DMS79 (cell line): Measurements from ENCODE around the gene ZNF365.
"Not testable (repeated sequence)": the region's sequence is repeated elsewhere in the genome, so short reads cannot be mapped to it uniquely, and the experiment has no call there.

Experiments
- DNase-seq: peaks from one replicate; lab custom pipeline; 2025; lab: John Stamatoyannopoulos, UW

ZNF365 gene, protein sequence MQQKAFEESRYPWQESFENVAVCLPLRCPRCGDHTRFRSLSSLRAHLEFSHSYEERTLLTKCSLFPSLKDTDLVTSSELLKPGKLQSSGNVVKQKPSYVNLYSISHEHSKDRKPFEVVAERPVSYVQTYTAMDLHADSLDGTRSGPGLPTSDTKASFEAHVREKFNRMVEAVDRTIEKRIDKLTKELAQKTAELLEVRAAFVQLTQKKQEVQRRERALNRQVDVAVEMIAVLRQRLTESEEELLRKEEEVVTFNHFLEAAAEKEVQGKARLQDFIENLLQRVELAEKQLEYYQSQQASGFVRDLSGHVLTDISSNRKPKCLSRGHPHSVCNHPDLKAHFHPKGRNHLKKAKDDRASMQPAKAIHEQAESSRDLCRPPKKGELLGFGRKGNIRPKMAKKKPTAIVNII

DNA sequence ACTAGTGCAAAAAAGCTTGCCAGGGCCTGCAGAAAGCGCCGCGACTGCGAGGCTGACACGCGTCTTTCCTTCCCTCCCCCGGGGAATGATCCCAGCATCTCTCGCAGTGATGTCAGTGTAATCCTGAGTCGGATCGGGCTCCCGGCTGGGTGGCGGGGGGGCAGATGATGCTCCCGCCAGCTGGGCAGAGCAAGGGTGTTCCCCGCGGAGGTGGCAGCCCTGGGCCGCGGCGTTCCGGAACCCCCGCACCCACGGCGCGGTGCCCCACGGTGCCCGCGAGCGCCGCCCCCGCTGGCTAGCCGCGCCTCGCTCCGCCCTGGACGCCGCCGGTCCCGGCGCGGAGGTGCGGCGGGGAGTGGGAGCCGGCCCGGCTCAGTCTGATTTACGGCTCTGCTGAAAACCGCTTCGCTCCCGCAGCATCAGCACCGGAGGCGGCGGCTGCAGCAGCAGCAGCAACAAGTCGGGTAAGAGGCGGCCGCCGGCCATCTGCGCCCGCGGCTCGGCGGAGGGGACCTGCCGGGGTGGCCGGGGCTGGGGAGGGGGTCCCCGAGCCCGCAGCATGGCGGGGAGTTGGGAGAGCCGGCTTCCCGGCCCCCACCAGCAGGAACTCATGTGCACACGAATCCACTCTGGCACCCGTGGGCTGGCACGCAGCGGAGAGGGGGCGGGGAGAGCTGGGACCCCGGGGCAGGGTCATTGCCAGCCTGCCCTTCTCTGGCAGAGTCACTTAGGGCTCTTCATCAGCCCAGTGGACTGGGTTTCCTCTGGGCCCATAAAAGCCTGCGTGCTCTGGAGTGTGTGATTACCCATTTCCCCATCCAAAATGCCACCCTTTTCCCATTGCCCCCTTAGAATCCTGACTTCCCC lies at the start of gene ZNF365:
Gene ZNF365 (plus strand): TSS at position 375 of the 867 bp plus-strand sequence. CDS start 1,825 bp downstream, outside the sequence.
- DNase-seq = no peak

DNA sequence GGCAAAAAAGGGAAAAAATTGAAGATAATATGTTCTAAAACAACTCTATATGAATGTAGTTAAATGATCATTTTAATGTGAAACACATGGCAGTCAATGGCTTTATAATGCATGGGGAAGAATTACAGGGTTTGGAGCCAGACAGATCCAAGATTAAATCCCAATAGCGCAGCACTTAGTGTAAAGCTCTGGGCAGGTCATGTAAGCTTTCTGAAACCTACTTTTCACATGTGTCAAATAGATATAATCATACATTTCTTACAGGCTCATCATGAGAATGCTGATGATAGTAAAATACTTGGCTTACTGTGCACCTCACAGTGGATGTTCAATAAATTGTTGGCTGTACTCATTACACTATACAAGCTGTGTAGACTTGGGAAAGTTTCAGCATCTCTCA lies 48.0 kb upstream of the ZNF365 start:
- DNase-seq = no peak

DNA sequence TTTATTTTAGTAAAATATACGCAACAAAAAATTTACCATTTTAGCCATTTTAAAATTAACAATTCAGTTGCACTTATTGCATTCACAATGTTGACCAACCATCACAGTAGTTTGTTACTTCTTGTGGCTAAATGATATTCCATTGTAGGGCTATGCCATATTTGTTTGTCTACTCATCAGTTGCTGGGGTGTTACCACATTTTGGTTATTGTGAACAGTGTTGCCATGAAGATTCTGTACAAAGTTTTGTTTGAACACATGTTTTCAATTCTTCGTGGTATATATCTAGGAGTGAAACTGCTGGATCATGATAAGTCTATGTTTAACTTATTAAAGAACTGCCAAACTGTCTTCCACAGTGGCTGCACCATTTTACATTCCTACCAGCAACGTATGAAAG lies 46.3 kb upstream of the ZNF365 start:
- DNase-seq = no peak

DNA sequence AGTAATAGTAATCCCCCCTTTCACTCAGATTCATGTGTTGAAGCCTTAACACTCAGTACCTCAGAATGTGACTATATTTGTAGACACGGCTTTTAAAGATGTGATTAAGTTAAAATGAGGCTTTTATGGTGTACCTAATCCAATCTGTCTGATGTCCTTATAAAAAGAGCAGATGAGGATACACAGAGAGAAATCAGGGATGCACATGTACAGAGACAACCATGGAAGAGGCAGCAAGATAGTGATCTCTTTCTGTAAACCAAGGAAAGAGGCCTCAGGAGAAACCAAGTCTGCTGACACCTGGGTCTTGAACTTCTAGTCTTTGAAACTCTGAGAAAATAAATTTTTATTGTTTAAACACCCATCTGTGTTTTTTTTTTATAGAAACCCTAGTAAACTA lies 44.0 kb upstream of the ZNF365 start:
- DNase-seq = no peak

DNA sequence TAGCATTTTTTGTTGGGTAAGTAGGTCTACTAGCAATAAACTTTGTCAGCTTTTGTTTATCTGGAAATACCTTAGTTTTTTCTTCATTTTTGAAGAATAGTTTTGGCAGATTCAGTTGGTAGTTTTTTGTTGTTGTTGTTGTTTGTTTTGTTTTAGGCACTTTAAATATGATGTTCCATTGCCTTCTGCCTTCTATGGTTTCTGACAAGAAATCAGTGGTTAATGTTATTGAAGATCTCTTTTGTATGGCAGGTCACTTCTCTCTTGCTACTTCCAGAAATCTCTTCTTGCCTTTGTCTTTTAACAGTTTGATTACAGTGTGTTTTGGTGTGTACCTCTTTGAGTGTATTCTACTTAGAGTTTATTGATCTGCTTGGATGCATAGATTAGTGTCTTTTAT lies 41.8 kb upstream of the ZNF365 start:
- no peak for DNase-seq

DNA sequence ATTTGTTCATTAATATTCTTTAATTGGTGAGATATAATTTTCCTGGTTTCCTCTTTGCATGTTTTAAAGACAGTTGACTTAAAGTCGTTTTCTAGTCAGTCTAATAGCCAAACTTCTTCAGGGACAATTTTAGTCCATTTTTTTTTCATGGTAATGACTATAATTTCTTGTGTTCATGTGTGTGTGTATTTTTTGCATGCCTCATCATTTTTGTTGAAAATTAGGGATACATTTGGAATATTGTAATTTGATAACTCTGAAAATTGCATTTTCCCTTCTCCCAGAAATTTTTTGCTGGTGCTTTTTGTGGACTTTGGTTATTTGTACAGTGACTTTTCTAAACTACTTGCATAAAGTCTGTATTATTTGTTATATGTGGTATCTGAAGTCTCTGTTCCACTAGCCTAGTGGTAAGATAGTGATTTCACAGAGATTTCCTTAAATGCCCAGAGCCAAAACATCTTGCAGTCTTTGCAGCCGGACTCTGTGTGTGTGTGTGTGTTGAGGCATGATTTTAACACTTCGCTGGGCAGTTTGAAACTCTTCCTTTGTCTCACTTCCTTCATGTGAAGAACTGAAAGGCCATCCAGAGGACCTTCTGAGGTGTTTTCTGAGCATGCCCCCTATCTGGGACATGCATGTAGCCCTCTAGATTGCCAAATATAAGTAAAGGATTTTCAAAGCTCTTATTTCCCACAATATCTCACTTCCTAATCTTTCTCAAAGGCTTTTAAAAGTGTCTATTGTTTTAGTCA lies 40.9 kb upstream of the ZNF365 start:
- no peak for DNase-seq

DNA sequence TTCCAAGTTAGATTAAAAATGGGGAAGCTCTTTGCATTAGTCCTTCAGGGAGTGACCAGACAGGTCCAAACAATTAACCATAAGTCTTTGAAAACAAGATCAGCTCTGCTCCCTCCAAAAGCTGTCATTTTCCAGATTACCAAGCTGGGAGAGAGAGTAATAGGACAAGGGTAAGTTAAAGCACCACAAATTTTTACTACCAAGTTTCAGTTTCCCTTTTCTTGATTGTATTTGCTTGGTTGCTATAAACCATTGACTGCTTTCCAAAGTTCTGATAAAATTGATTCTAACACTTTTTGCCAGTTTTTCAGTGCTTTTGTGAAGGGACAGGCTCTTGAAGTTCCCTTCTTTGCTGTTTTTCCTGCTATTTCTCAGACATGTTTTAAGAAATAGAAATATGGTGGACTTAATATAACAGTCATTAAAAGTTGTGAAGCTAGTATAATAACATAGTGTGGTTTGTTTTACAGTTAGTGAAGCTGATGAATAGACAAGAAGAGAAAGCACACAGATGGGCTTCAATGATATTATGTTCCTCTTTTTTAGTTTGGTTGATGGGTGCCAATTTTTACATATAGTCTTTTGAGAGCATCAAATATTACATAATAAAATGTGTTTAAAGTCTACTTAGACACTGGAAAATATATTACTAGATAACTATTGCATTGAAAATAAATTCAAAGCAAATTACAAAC lies 40.0 kb upstream of the ZNF365 start:
- DNase-seq = no peak

DNA sequence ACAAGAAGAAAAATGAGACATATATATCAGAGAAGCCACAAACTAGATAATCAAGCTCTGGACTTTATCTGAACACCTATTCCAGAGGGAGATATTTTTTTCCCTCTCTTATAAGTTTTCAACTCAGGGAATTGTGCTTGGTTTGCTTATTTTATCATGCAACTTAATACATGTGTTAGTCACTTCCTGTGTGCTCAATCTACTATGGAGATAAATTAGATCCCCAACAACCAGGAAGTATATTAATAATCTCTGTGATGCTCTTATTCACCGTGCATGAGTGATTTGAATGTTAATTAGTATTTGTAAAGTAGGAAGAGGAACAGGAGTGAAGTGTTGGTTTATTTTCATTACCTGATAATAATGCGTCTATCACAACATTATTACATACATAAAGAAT lies 38.8 kb upstream of the ZNF365 start:
- DNase-seq = no peak

DNA sequence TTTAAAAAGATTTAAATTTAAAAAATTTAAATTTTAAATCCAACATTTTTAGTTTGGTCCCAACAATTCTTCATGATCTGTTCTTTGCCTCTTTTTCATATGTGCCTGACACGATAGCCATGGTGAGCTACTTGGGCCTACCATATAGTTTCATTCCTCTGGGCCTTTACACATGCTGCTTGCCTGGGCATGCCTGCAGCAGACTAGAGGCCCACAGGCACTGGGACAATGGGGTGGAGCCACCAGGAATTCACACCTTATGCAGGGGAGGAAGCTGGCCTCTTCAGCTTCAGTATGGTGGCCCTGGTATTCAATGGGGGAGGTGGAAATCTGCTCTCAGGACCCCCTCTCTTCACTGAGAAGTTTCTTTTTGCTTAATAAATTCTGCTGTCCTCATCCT lies 37.8 kb upstream of the ZNF365 start:
- DNase-seq = no peak

DNA sequence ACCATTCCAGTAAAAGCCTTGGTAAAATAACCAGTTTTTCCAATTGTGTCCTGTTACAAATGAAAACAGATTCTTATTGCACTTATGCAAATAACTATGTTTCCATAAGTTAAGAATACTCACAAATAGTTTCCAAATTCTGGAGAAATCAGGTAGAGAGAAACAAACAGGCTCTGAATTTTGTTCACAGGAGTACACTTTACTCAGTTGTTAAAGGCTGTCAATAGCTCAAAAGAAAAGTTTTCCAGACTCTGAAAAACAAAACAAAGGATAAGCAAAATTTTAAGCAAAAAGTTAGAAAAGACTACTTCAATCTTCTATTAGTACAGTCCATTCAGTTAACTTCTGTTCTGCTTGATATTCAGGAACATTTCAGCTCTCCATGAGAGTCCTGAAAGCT lies 32.8 kb upstream of the ZNF365 start:
- no peak for DNase-seq

DNA sequence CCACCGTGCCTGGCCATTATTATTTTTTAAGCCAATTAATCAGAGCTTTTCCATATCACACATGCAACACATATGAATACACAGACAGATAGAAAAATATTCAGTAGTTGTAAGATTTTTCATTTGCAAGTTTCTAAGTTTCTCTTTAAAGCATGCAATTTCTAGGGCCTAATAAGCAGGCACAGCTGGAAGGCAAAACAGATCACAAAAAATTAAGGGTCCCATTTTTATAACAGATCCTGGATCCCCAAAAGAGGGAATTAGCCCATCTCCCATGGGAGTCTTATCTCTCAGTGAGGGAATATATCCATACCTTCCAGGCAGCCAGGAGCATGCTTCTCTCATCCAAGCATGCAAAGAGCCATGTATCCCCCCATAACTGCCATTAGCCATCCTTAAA lies 31.2 kb upstream of the ZNF365 start:
- DNase-seq = no peak

DNA sequence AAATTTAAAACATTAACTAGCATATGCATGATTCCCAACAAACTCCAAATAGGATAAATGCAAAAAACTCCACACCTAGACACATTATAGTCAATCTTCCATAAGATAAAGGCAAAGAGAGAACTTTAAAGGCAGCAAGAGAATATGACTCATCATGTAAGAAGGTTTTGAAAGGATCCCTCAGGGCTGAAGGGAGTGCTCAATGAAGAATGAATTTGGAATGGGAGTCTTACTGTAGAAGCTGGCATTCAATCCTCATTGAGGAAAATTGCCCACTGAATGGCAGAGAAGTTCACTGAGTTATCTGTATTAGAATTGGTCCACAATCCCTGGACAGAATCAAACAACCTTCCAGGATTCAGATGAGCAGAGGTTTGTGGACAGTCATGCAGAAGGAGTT lies 26.1 kb upstream of the ZNF365 start:
- no peak for DNase-seq

DNA sequence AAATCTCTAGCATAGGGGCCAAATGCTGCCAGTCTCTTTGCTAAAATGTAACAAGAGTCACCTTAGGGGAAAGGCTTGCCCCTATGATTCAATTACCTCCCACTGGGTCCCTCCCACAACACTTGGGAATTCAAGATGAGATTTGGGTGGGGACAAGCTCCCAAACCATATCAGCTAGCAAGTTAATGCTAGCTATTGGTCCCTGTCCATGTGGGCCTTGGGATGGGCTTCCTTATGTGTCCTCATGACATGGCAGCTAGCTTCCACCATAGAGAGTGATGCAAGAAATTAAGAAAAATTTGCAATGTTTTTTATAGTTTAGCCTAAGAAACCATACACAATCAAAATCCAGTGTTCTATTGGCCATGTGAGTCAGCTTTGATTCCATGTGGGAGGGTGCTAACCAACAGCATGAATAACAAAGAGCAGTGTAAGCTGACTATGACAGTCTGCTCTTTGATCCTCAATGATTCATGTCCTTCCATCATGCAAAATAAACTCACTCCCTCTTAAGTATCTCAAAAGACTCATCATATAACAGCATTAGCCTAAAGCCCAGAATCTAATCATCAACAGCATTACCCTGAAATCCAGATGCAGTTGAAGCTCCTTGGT lies 21.7 kb upstream of the ZNF365 start:
- DNase-seq = no peak

DNA sequence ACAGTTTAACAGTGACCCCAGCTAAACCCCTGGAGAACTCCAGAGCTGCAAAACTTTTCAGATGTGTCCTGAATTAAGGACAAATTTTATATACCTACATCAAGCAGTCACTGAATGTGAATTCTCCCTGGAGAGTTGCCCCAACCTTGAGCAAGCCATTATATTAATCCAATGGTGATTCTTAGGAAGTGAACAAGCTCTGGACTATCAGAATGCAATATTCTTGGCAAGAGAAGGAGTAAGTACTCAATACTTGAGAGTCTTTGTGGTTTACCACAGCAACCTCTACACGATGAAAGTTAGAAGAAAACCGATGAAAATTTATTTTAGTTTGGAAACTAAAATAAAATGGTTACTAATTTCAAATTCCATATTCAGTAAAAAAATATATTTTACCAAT lies 19.3 kb upstream of the ZNF365 start:
- no peak for DNase-seq

DNA sequence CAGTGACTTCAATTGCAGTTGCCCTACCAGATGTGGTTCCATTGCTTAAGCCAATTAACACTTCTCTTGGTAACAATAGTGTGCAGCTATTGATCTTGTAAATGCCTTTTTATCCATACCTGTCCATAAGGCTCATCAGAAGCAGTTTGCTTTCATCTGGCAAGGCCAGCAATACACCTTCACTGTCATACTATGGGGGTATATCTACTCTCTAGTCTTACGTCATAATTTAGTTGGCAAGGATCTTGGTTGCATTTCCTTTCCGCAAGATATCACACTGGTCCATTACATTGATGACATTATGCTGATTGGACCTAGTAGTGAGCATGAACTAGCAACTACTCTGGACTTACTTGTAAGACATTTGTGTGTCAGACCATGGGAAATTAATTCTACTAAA lies 17.7 kb upstream of the ZNF365 start:
- DNase-seq = no peak

DNA sequence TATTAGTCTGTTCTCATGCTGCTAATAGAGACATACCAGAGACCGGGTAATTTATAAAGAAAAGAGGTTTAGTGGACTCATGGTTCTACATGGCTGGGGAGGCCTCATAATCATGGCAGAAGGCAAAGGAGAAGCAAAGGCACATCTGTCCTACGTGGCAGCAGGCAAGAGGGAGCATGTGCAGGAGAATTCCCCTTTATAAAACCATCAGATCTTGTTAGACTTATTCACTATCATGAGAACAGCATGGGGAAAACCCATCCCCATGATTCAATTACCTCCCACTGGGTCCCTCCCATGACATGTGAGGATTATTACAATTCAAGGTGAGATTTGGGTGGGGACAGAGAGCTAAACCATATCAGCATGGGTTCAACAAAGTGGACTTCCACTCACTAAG lies 16.0 kb upstream of the ZNF365 start:
- not testable (repeated sequence) for DNase-seq

DNA sequence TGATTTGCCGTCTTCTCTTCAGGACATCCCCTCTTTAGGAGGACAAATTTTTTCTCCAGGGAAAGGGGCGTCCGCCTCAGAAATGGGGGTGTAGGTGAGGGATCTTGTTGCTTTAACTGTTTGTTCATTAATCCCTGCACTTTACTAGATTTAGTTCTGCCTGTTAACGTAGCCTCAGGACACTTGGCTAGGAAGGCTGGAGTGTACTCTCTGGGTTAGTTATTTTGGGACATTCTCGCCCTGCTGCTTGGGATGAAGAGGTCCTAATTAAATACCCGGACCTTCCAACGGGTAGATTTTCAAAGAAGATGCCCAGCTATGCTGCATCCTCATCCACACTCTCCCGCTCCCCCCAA lies 552 bp upstream of the ZNF365 start:
- no peak for DNase-seq

DNA sequence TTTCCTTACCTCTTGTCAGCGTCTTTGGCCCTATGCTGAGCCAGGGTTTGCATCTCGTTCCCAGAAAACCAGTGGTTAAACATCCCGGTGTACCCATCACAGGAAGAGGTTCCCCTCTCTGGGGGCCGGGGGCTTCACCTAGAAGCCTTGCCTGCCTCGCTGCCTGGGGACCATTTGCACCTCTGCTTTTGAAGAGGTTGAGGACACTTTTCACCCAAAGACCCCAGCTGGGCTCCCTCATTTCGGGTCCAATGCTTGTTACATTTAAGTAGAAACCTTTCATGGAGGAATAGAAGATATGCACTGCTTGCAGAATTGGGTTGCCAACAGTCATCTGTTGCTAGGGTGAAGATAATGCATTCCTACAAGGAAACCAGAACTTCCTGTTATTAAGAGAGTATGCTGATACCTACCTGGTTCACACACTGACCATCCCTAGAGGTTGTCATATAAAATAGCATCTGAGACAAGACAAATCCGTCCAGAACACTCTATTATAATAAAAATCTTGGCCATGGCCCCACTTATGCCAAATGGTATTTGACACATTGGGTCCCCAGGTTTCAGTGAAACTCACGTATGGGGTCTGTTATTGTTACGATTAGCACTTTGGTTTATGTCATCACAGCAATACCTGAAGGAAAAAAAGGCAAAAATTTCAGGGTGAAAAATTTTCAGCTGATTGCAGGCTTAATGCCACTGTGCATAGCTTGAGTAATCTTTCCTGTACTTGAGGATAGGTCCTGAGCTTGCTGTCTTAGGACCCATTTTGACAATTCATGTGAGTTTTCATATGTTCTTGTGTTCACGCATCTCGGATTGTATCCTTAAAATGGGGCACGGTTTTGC lies 917 bp downstream of the ZNF365 start:
- no peak for DNase-seq

DNA sequence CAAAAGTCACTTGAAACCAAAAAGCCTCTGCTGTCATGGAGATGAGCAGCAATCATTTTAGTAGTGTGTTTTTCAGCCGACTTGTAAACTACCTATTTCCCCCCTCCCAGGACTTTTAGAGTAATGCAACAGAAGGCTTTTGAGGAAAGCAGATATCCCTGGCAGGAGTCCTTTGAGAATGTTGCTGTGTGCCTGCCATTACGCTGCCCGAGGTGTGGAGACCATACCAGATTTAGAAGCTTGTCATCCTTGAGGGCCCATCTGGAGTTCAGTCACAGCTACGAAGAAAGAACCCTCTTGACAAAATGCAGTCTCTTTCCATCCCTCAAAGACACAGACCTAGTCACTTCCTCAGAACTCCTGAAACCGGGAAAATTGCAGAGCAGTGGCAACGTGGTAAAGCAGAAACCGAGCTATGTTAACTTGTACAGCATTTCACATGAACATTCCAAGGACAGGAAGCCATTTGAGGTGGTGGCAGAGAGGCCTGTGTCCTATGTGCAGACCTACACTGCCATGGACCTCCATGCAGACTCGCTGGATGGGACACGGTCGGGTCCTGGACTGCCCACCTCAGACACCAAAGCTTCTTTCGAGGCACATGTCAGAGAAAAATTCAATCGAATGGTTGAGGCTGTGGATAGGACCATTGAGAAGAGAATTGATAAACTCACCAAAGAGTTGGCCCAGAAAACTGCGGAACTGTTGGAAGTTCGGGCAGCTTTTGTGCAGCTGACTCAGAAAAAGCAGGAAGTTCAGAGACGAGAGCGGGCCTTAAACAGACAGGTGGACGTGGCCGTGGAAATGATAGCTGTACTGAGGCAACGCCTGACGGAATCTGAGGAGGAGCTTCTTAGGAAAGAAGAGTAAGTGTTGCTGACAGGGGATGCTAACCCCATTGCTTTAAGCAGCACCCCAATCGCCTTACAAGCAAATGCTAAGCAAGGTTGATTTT lies 2.2 kb downstream of the ZNF365 start:
- DNase-seq = no peak

DNA sequence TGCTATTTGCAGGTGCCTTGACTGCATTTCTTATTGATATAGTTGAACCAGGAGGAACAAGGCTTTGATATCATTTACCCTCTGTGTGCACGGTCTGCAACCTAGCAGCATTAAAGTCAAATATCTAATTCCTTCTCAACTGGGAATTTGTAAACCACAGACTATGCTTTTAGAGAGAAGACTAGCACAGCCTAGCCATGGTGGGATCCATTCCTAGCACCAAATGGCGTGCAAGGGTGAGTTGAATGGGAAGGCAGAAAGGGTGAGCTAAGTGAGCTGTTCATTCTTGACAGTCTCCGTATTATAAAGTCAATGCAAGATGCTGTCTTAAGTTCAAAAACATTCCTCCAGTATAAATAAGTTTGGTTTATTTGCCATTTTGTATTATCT lies 2.9 kb downstream of the ZNF365 start:
- DNase-seq = no peak
